ES-I3 (cell line): Measurements from ENCODE around the gene G0S2.

Experiments used
- H3K36me3 ChIP-seq: 2 replicates; pipeline ENCODE4 v1.6.1; 2013; ENCODE audit warnings: mild to moderate bottlenecking, low read length, control low read depth, moderate library complexity; ENCODE audit not compliant: insufficient read depth
- H3K4me1 ChIP-seq: 2 replicates; pipeline ENCODE4 v1.6.1; 2013; ENCODE audit warnings: mild to moderate bottlenecking, control low read depth, low read length; ENCODE audit not compliant: insufficient read depth
- H3K9ac ChIP-seq: 2 replicates; pipeline ENCODE4 v1.6.1; 2013; ENCODE audit warnings: low read depth, mild to moderate bottlenecking, low read length, moderate library complexity
- H3K9me3 ChIP-seq: 2 replicates; pipeline ENCODE4 v1.6.1; 2013; ENCODE audit warnings: mild to moderate bottlenecking, low read length, moderate library complexity; ENCODE audit not compliant: control insufficient read depth, insufficient read depth

Gene G0S2

DNA sequence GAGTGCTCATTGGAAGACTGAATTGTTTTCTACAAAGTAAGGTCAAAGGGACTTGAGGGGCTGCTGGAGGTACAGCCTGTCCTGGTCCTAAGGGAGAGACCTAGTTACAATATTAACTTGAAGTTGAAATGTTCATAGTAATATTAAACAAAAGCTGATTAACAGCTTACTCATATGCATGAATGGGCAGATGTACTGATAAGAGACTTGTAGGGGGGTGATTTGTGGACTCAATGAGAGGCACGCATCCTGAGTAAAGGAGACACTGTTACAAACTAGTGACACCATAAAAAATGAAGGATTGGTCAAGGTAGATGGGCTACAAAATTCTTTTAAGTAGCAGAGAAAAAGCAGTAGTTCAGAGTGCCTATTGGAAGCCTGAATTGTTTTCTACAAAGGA, 32.1 kb downstream of the G0S2 start:
- Histone ChIP-seq H3K9ac (no peak overlapping the region), H3K4me1 (no peaks in the 10 kb centered on the region), H3K9me3 (no peaks in the 10 kb centered on the region), H3K36me3 (no peaks in the 10 kb centered on the region; the same call in 1 of the 2 replicates)

DNA sequence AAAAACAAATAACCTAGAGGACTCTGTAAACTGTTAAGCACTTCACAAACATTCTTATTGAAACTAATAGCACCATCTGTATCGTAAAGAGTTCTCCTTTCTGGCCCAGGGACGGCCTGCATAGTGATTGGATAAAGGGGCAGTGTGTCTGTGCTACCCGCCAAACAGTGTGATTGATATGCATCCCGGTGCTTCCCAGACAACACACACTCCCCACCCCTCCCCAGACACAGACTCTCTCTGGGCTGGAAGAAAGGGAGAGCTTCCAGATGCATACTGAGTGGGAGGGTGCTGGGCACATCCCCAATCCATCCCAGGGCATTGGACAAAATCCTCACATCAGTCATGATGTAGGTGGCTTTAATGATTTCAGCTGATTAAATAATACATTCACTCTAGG, 33.1 kb downstream of the G0S2 start:
- no peak overlapping the region for H3K9ac ChIP-seq
- no peaks in the 10 kb centered on the region for H3K4me1 ChIP-seq
- no peaks in the 10 kb centered on the region for H3K9me3 ChIP-seq
- no peaks in the 10 kb centered on the region; the same call in 1 of the 2 replicates for H3K36me3 ChIP-seq

DNA sequence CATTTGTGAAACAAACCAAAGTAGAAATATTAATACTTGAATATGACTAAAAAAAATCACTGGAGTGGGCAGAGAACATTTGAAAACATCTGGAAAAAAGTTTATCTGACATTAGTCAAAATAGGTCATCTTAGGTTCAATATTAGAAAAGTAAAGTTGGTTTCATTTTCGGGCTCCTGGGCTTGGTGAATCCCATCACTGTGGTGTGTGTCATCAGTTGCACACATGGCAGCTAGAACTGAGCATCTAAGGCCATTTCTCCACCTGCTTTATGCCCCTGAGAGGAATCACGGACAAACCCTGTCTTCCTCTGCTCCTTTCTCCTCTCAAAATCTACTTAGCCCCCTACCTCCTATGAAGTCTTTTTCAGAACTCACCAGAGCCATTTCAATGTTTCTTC, 34.9 kb downstream of the G0S2 start:
- H3K36me3 ChIP-seq: no peaks in the 10 kb centered on the region; the same call in 1 of the 2 replicates
- no peak overlapping the region for H3K9ac ChIP-seq
- no peaks in the 10 kb centered on the region for H3K9me3 ChIP-seq
- H3K4me1 ChIP-seq: no peaks in the 10 kb centered on the region

DNA sequence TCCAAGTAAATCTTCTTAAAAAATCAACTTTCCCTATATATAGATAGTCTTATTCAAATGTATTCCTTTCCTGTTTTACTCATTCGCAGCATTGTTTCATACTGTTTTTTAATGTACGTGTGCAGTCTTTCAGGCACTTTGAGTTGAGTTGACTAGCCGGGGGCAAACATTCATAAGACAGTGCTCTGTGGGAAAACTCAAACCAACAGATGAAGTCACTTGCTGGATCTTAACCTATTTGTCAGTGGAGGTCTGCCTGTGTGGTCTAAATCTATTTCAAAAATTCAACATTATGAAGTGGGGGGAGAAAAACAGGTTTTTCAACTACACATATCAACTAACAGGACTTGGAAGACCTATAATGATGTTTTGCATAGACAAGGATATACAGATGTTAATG, 35.6 kb downstream of the G0S2 start:
- no peaks in the 10 kb centered on the region for H3K36me3 ChIP-seq
- H3K9ac ChIP-seq: no peak overlapping the region
- H3K9me3 ChIP-seq: no peaks in the 10 kb centered on the region
- H3K4me1 ChIP-seq: no peaks in the 10 kb centered on the region

DNA sequence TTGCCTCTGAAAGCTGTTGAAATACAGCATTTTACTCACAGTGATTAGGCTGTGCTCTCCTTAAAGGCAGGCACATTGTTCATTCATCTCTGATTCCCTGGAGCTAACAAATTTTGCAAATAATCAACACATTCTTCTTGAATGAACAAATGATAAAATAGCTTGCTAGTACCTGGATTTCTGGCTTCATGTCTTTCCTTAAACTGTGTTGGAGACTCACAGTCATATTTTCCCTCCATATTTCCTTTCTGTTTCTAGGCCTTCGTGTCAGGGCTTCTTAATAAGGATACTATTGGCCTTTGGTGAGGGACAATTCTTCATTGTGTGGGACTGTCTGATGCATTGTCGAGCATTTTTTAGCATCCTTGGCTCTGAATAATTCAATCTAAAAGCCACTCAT, 39.1 kb downstream of the G0S2 start:
- no peaks in the 10 kb centered on the region for H3K36me3 ChIP-seq
- no peak overlapping the region for H3K9ac ChIP-seq
- H3K9me3 ChIP-seq: no peaks in the 10 kb centered on the region
- no peaks in the 10 kb centered on the region for H3K4me1 ChIP-seq

DNA sequence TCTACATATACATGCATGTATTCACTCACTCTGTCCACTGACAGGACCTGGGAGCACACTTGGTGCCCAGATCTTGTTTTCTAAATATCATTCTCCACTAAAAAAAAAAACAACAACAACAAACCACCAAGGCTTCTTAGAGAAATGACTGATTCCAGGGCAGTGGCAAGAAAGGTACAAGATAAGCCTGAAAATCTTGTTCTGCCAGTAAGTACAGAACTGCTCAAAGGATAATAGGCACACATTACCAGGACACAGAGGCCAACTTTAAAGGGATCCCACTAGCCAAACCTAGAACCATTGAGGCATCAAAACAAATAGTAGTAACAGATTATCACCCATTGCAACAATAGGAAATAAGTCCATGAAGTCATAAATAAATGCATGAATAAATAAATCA, 40.1 kb downstream of the G0S2 start:
- H3K9me3 ChIP-seq: no peaks in the 10 kb centered on the region
- no peaks in the 10 kb centered on the region for H3K4me1 ChIP-seq
- no peak overlapping the region for H3K9ac ChIP-seq
- no peaks in the 10 kb centered on the region for H3K36me3 ChIP-seq

DNA sequence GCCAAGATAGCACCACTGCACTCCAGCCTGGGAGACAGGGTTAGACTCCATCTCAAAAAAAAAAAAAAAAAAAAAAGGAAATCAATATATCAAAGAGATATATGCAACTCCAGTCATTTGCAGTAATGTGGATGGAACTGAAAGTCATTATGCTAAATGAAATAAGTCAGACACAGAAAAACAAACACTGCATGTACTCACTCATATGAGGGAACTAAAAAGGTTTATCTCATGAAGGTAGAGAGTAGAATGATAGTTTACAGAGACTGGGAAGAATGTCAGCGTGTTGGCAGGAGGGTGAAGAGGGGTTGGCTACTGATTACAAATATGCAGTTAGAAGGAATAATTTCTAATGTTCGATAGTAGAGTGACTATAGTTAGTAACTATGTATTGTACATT, 42.6 kb downstream of the G0S2 start:
- Histone ChIP-seq H3K4me1 (no peaks in the 10 kb centered on the region), H3K9me3 (no peaks in the 10 kb centered on the region), H3K36me3 (no peaks in the 10 kb centered on the region), H3K9ac (no peak overlapping the region)

DNA sequence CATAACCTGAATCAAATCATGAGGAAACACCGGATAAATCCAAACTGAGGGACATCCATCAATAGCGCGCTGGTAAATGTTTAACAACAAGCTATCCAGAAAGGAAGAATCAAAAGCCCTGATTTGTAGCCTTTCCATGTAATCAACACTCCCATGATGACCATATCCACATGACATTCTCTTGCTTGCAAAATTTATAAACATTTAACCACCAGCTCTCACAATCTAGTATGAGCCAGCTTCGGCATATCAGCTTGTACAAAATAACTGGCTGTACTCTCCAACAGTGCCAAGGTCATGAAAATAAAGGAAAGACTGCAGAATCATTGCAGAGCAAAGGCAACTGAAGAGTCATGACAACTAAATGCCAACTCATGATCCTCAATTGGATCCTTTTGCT, 45.1 kb downstream of the G0S2 start:
- Histone ChIP-seq H3K9ac (no peak overlapping the region), H3K9me3 (no peaks in the 10 kb centered on the region), H3K36me3 (no peaks in the 10 kb centered on the region), H3K4me1 (no peaks in the 10 kb centered on the region)

DNA sequence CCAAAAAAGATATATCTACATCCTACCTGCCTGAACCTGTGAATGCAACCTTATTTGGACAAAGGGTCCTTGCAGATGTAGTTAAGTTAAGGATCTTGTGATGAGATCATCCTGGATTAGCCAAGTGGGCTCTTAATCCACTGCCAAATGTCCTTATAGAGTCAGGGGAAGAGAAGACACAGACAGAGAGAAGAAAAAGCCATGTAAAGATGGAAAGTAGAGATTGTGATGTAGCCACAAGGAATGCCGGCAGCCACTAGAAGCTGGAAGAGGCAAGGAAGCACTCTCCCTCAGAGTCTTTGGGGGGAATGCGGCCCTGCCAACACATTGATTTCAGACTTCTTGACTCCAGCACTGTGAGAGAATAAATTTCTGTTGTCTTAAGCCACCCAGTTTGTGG, 45.6 kb downstream of the G0S2 start:
- H3K9me3 ChIP-seq: no peaks in the 10 kb centered on the region
- no peaks in the 10 kb centered on the region for H3K4me1 ChIP-seq
- H3K9ac ChIP-seq: no peak overlapping the region
- H3K36me3 ChIP-seq: no peaks in the 10 kb centered on the region

DNA sequence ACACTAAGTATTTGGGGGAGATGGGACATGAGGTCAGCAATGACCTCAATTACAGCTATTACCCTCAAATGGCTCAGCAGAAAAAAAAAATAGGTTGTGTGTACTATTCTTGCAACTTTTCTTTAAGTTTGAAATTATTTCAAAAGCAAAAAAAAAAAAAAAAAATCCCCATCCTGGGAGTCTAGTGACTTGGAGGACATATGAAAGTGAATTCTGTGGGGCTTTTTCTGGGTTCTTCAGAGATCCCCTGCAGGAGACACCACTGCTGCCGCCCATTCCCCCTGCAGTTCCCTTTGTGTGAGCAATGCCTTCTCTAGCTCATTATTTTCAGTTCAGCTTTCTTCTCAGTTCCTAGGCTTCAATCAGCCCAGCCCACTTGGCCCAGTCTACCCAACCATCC, 46.1 kb downstream of the G0S2 start:
- H3K36me3 ChIP-seq: no peaks in the 10 kb centered on the region
- H3K4me1 ChIP-seq: no peaks in the 10 kb centered on the region
- no peak overlapping the region for H3K9ac ChIP-seq
- H3K9me3 ChIP-seq: no peaks in the 10 kb centered on the region

DNA sequence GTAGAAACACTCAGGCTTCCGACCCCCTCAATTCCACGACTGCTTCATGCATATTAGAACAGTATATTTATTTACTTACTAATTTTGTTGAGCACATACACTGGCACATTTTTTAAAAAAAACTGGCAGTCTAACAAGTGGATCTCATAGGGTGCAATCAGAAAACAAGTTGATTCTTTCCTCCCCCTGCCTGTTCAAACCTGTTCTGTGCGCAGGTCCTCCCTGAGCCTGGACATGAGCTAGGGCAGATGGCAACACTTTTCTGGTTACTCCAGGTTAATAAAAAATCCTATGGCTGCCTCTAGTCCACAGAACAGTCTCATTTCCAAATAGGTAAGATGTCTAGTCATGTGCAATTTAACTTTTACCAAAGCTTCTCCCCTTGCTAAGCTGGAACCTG, 48.1 kb downstream of the G0S2 start:
- Histone ChIP-seq H3K9me3 (no peaks in the 10 kb centered on the region), H3K36me3 (no peaks in the 10 kb centered on the region), H3K9ac (no peak overlapping the region), H3K4me1 (no peaks in the 10 kb centered on the region)

DNA sequence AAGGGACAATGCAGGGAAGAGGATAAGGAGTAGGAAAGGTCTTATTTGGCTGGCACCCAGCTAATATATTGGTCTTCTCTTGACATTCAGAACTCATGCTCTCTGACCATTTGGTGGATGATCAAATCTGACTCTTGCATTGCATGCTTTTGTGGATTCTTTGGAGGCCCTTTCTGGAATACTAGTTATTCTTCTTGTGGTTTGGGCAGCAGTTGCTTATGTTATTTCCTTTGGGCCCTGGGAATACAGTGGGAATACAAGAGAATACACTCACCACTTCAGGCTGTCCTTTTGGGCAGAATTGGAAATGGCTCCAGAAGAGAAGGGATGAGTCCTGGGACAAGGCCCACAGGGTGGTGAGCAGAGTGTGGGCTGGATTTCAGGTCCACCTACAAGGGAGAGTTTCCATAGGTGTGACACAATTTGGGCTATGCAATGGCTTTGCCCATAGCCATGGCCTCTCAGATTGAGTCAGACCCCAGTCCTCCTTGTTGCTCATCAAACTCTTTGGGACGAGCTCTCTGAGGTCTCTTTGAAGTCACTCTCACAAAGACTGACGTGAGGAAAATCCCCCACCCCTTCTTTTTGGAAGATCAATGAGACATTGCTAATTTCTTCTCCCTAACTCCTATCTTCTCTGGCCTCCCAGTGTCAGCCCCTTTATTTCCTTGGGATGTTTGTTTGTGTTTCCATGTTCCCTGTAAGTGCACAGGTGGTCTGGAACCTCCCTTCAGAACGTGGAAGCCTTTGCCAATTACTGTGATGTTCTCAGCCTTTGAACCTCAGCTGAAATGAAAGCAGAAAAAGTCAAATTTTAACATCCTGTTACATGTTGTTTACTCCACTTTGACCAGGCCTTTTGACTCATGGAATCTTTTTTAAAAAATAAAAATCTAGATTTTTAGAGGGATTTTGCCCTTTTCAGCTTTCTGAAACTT, 48.8 kb downstream of the G0S2 start:
- Histone ChIP-seq H3K9ac (no peak overlapping the region), H3K36me3 (no peaks in the 10 kb centered on the region), H3K9me3 (no peaks in the 10 kb centered on the region), H3K4me1 (no peaks in the 10 kb centered on the region)
